ENCODE measurements around the gene ENHO. TPM values are rescaled to one million over a fixed set of nuclear protein-coding genes. Genes with fewer than 3 reads are reported as not detected.

ENHO gene
- total RNA-seq, 1 experiment from 2014 or later: not detected

DNA sequence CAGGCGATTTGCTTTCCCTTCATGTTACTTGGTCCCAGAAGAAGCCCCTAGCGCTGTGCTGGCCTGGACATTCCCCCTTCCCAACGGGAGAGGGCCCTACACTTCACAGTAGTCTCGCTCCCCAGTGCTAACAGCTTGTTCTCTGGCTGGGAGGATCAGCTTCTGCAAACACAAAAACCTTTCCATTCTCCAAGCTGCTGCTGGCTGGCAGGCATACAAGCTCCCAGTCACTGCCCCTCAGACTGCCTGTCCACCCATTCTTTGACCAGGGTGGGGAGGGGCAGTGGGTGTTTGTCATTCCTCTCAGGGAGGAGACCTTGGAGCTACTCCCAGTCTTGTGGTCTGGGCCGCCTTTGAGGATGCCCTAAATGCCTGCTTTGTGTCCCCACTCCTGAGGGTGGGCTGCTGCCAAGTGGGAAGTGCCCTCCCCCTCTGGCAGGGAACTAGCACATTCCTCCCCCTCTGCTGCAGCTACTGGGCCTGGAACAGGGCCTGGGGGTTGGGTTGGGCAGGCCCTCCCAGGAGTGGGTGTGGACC lies 20.8 kb downstream of the ENHO start:
- Histone ChIP-seq H3K36me3 (no peaks in the 10 kb centered on the region), H3K9me3 (replicated peaks) (no peaks in the 10 kb centered on the region), H3K27ac (no peak overlapping the region), H3K27me3 (replicated peaks) (no peaks in the 10 kb centered on the region), H3K4me1 (replicated peaks) (no peaks in the 10 kb centered on the region), H3K4me3 (no peak overlapping the region)
- peak; percentile 19 to 42 for DNase-seq (ENCODE audit: low read depth in 1 of 2, low spot score in 2 of 2)

DNA sequence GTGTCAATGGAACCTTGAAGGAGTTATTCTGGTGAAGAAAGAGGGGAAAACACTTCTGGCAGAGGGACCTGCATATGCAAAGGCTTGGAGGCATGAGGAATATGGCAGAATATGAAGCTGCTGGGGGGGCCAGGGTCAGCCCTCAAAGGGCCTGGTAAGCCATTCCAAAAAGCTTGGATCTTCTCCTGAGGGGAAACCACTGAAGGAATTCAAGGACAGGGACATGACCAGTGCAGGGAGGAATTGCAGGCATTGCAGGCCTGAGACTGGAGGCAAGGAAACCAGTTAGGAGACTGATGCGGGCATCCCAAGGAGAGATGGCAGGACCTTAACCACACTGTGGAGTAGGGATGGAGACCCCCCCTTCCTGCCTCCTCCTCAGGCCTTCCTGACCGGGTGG lies 21.4 kb downstream of the ENHO start:
- no peak for DNase-seq (ENCODE audit: low read depth in 1 of 2, low spot score in 2 of 2)
- Histone ChIP-seq H3K27ac (no peak overlapping the region), H3K36me3 (no peaks in the 10 kb centered on the region), H3K4me1 (replicated peaks) (no peaks in the 10 kb centered on the region), H3K4me3 (no peak overlapping the region), H3K9me3 (replicated peaks) (no peaks in the 10 kb centered on the region), H3K27me3 (replicated peaks) (no peaks in the 10 kb centered on the region)

GRCh38 chr9:34500623-34501267 lies 22.0 kb downstream of the ENHO start:
- Histone ChIP-seq H3K27ac (no peak overlapping the region), H3K4me1 (replicated peaks) (no peaks in the 10 kb centered on the region), H3K36me3 (no peaks in the 10 kb centered on the region), H3K9me3 (replicated peaks) (no peaks in the 10 kb centered on the region), H3K27me3 (replicated peaks) (no peaks in the 10 kb centered on the region), H3K4me3 (no peak overlapping the region)
- peak in 1 of 2 experiments; percentile 16 for DNase-seq (ENCODE audit: low read depth in 1 of 2, low spot score in 2 of 2)

DNA sequence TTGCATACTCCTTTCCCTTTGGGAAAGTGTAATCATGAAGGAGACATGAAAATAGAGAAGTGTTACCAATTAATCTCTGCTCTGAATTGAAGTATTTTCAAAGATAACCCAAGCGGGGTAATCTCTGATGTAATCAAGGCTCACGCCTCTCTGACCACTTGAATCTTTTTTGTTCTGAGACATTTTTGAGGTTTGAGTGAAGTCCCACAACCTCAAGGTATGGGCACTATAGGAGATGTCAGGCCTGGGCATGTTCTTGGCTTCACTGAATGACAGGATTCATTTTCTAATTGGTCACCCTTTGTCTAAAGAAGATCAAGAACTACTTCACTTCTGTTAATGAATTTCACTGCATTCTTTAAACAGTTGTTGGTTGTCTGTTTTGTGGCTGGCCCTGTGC lies 23.7 kb downstream of the ENHO start:
- H3K27me3 ChIP-seq (replicated peaks): no peaks in the 10 kb centered on the region
- no peak for DNase-seq (ENCODE audit: low read depth in 1 of 2, low spot score in 2 of 2)
- no peak overlapping the region for H3K4me3 ChIP-seq
- no peak overlapping the region for H3K27ac ChIP-seq
- no peaks in the 10 kb centered on the region for H3K4me1 ChIP-seq (replicated peaks)
- no peaks in the 10 kb centered on the region for H3K36me3 ChIP-seq
- H3K9me3 ChIP-seq (replicated peaks): no peaks in the 10 kb centered on the region

DNA sequence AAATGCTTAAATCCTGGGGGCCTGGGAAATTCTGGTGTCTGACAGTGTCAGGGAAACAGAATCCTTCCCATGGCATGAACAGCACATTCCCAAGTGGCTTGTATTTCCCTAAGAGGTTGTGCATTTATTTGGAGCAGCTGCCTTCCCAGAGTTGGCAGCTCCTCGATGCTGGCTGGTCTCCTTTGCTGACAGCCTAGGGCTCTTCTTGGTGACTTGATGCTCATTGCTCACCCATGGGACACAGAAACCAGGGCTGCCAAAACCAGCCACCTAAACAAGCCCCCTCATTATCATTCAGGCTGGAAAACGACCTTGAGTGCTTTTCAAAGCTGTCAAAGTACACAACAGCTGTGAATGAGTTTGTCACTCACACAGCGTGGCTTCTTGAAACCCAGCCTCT lies 24.2 kb downstream of the ENHO start:
- no peaks in the 10 kb centered on the region for H3K9me3 ChIP-seq (replicated peaks)
- H3K4me1 ChIP-seq (replicated peaks): no peaks in the 10 kb centered on the region
- no peak overlapping the region for H3K27ac ChIP-seq
- H3K4me3 ChIP-seq: no peak overlapping the region
- no peaks in the 10 kb centered on the region for H3K27me3 ChIP-seq (replicated peaks)
- no peaks in the 10 kb centered on the region for H3K36me3 ChIP-seq
- no peak for DNase-seq (ENCODE audit: low read depth in 1 of 2, low spot score in 2 of 2)

GRCh38 chr9:34496149-34496712 lies 26.6 kb downstream of the ENHO start:
- H3K9me3 ChIP-seq (replicated peaks): no peaks in the 10 kb centered on the region
- no peak overlapping the region for H3K27ac ChIP-seq
- no peak for DNase-seq (ENCODE audit: low read depth in 1 of 2, low spot score in 2 of 2)
- no peaks in the 10 kb centered on the region for H3K4me1 ChIP-seq (replicated peaks)
- no peak overlapping the region for H3K4me3 ChIP-seq
- no peaks in the 10 kb centered on the region for H3K27me3 ChIP-seq (replicated peaks)
- no peaks in the 10 kb centered on the region for H3K36me3 ChIP-seq

- Histone ChIP-seq H3K36me3 (no peaks in the 10 kb centered on the region), H3K4me3 (no peak overlapping the region), H3K27ac (no peak overlapping the region), H3K9me3 (replicated peaks) (no peaks in the 10 kb centered on the region), H3K4me1 (replicated peaks) (no peaks in the 10 kb centered on the region), H3K27me3 (replicated peaks) (no peaks in the 10 kb centered on the region)
- DNase-seq (ENCODE audit: low read depth in 1 of 2, low spot score in 2 of 2): no peak
Measured at GRCh38 chr9:34493972-34494535, 28.7 kb downstream of the ENHO start.

- H3K27ac ChIP-seq: no peak overlapping the region
- H3K9me3 ChIP-seq (replicated peaks): no peaks in the 10 kb centered on the region
- H3K4me1 ChIP-seq (replicated peaks): no peaks in the 10 kb centered on the region
- H3K4me3 ChIP-seq: no peak overlapping the region
- H3K27me3 ChIP-seq (replicated peaks): no peaks in the 10 kb centered on the region
- no peaks in the 10 kb centered on the region for H3K36me3 ChIP-seq
- DNase-seq (ENCODE audit: low read depth in 1 of 2, low spot score in 2 of 2): no peak
Measured at GRCh38 chr9:34492051-34492450, 30.7 kb downstream of the ENHO start.

DNA sequence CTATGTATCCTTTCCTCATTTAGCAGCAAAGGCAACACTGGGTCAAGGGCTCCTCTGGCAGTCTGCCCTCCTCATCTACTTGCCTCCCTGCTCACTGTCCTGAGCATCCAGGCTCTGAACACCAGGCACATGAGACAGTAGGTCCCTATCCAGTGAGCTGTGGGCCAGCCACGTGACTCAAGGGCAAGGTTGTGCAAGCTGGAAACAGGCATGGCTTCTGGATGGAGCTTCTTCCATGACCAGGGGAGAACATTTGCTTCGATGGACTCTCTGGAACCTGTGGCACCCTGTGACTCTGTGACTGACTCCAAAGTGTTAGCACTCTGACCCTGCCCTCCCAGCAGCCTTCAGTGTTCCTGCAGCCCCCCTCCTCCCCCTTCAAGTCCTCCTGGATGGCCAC lies 31.2 kb downstream of the ENHO start:
- Histone ChIP-seq H3K4me1 (replicated peaks) (no peaks in the 10 kb centered on the region), H3K4me3 (no peak overlapping the region), H3K27ac (no peak overlapping the region), H3K9me3 (replicated peaks) (no peaks in the 10 kb centered on the region), H3K36me3 (no peaks in the 10 kb centered on the region), H3K27me3 (replicated peaks) (no peaks in the 10 kb centered on the region)
- no peak for DNase-seq (ENCODE audit: low read depth in 1 of 2, low spot score in 2 of 2)

GRCh38 chr9:34490760-34491159 lies 32.0 kb downstream of the ENHO start:
- H3K27ac ChIP-seq: no peak overlapping the region
- no peaks in the 10 kb centered on the region for H3K27me3 ChIP-seq (replicated peaks)
- no peak overlapping the region for H3K4me3 ChIP-seq
- no peaks in the 10 kb centered on the region for H3K9me3 ChIP-seq (replicated peaks)
- no peaks in the 10 kb centered on the region for H3K36me3 ChIP-seq
- no peaks in the 10 kb centered on the region for H3K4me1 ChIP-seq (replicated peaks)
- DNase-seq (ENCODE audit: low read depth in 1 of 2, low spot score in 2 of 2): no peak

DNA sequence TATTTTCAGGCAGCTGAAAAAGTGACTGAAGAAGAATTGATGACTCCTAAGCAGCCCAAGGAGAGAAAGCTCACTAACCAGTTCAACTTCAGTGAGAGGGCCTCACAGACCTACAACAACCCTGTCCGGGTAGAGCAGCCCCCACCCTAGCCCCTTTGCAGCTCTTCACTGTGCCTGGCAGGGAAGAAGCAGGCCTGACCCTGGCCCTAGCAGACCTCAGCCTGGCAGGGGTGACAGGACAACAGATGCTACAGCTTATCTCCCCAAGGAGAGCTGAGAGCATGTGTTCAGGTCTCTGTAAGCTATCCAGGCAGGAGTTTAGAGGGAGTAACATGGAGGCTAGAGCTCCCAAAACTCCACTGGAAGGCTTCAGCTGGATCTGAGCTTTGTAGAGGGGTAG lies 32.4 kb downstream of the ENHO start:
- Histone ChIP-seq H3K4me3 (no peak overlapping the region), H3K9me3 (replicated peaks) (no peaks in the 10 kb centered on the region), H3K36me3 (no peaks in the 10 kb centered on the region), H3K27me3 (replicated peaks) (no peaks in the 10 kb centered on the region), H3K27ac (no peak overlapping the region), H3K4me1 (replicated peaks) (no peaks in the 10 kb centered on the region)
- DNase-seq (ENCODE audit: low read depth in 1 of 2, low spot score in 2 of 2): no peak

DNA sequence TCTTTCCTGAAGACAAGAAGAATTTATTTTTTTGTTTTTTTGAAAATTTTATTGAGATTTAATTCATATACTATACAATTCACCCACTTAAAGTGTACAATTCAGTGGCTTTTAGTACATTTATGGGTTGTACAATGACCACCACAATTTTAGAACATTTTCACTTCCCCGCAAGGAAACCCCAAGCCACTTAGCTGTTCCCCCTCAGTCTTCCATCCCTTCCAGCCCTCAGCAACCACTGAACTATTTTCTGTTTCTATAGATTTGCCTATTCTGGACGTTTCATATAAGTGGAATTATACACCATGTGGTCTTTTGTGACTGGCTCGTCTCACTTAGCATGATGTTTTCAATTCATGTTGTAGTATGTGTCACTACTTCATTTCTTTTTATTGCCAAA lies 36.2 kb downstream of the ENHO start:
- no peak overlapping the region for H3K27ac ChIP-seq
- no peaks in the 10 kb centered on the region for H3K27me3 ChIP-seq (replicated peaks)
- no peaks in the 10 kb centered on the region for H3K9me3 ChIP-seq (replicated peaks)
- no peak for DNase-seq (ENCODE audit: low read depth in 1 of 2, low spot score in 2 of 2)
- no peaks in the 10 kb centered on the region for H3K4me1 ChIP-seq (replicated peaks)
- H3K4me3 ChIP-seq: no peak overlapping the region
- H3K36me3 ChIP-seq: no peaks in the 10 kb centered on the region

GRCh38 chr9:34485822-34486221 lies 37.0 kb downstream of the ENHO start:
- H3K9me3 ChIP-seq (replicated peaks): no peaks in the 10 kb centered on the region
- H3K4me1 ChIP-seq (replicated peaks): no peaks in the 10 kb centered on the region
- DNase-seq (ENCODE audit: low read depth in 1 of 2, low spot score in 2 of 2): no peak
- H3K27me3 ChIP-seq (replicated peaks): no peaks in the 10 kb centered on the region
- no peak overlapping the region for H3K4me3 ChIP-seq
- no peaks in the 10 kb centered on the region for H3K36me3 ChIP-seq
- no peak overlapping the region for H3K27ac ChIP-seq

- H3K4me1 ChIP-seq (replicated peaks): no peaks in the 10 kb centered on the region
- H3K9me3 ChIP-seq (replicated peaks): no peaks in the 10 kb centered on the region
- H3K27ac ChIP-seq: no peak overlapping the region
- no peaks in the 10 kb centered on the region for H3K27me3 ChIP-seq (replicated peaks)
- no peaks in the 10 kb centered on the region for H3K36me3 ChIP-seq
- no peak overlapping the region for H3K4me3 ChIP-seq
- DNase-seq (ENCODE audit: low read depth in 1 of 2, low spot score in 2 of 2): no peak
Measured at GRCh38 chr9:34484678-34485077, 38.1 kb downstream of the ENHO start.

Data from SJSA1 (cell line).